GM19397 (cell line): Measurements from ENCODE around the gene PMPCA.
A peak's percentile ranks its signal among the peaks of the same experiment; 100 is the strongest.
"Not testable (repeated sequence)": the region's sequence is repeated elsewhere in the genome, so short reads cannot be mapped to it uniquely, and the experiment has no call there.

Experiments used
- ATAC-seq: cut with Tn5 transposase; IDR thresholded peaks from one replicate; pipeline ENCODE4 v1.9.1; 2021; ENCODE audit warnings: mild to moderate bottlenecking, moderate library complexity; ENCODE audit not compliant: unreplicated experiment

The PMPCA gene

GRCh38 chr9:136392538-136393449 is 17.7 kb upstream of the PMPCA start:
- ATAC-seq: no peak

- no peak for ATAC-seq
Measured at GRCh38 chr9:136393531-136393930, 16.9 kb upstream of the PMPCA start.

GRCh38 chr9:136394312-136395019 is 16.0 kb upstream of the PMPCA start:
- no peak for ATAC-seq

GRCh38 chr9:136395020-136395340 is 15.5 kb upstream of the PMPCA start:
- ATAC-seq: no peak

- ATAC-seq: no peak
Measured at GRCh38 chr9:136395345-136396218, 14.9 kb upstream of the PMPCA start.

- no peak for ATAC-seq
Measured at GRCh38 chr9:136396219-136396515, 14.3 kb upstream of the PMPCA start.

GRCh38 chr9:136397643-136398042 is 12.8 kb upstream of the PMPCA start:
- no peak for ATAC-seq

- ATAC-seq: no peak
Measured at GRCh38 chr9:136398286-136398685, 12.2 kb upstream of the PMPCA start.

GRCh38 chr9:136399176-136400037 is 11.1 kb upstream of the PMPCA start:
- peak; percentile 26 for ATAC-seq

- ATAC-seq: peak; percentile 65
Measured at GRCh38 chr9:136400038-136400834, 10.2 kb upstream of the PMPCA start, which contains the start of gene SNAPC4. Gene SNAPC4 (minus strand): TSS chr9:136400170. CDS start chr9:136398428, 1,742 bp downstream.

GRCh38 chr9:136401173-136401922 is 9.1 kb upstream of the PMPCA start:
- no peak for ATAC-seq

- no peak for ATAC-seq
Measured at GRCh38 chr9:136402067-136402466, 8.4 kb upstream of the PMPCA start.

GRCh38 chr9:136403538-136403914 is 6.9 kb upstream of the PMPCA start:
- ATAC-seq: no peak

GRCh38 chr9:136403915-136404800 is 6.3 kb upstream of the PMPCA start:
- no peak for ATAC-seq

GRCh38 chr9:136404801-136405136 is 5.7 kb upstream of the PMPCA start:
- no peak for ATAC-seq

- ATAC-seq: no peak
Measured at GRCh38 chr9:136405481-136405880, 5.0 kb upstream of the PMPCA start.

GRCh38 chr9:136405904-136406303 is 4.6 kb upstream of the PMPCA start:
- ATAC-seq: not testable (repeated sequence)

- ATAC-seq: not testable (repeated sequence)
Measured at GRCh38 chr9:136407061-136407460, 3.4 kb upstream of the PMPCA start.
